Stimulated activated CD4-positive, alpha-beta T cell treated with anti-CD3 and anti-CD28 coated beads, Interleukin-12 subunit alpha, Interleukin-12 subunit beta, amount 100 ng/mL, for 24 hours (primary cell): ENCODE data around the gene GPR157.
"Not testable (repeated sequence)": the region's sequence is repeated elsewhere in the genome, so short reads cannot be mapped to it uniquely, and the experiment has no call there.

Source experiments
- DNase-seq, 2 experiments: peaks; one replicate each; pipeline ENCODE4 v3.0.0-alpha.2; 2020; ENCODE audit warnings: low read depth in 2 of 2

GPR157 gene

DNA sequence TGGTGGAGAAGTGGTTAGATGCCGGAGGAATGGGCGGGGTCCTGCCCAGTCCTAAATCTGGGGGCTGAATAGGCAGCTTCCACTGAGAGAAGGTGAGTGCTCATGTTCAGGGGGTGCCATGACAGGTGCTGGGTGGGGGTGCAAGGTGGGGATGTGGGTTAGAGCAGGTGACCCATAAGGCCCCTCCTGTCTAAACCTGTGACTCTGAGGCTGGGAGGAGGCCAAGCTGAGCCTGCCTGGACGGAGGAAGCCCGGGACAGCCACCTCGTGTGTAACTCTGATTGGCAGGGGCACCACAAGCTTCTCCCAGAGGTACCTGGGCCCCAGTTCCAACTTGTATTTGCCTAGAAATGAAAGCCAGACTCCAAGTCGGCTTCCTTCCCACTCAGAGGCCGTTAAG is 10.7 kb downstream of the GPR157 start:
- no peak for DNase-seq

DNA sequence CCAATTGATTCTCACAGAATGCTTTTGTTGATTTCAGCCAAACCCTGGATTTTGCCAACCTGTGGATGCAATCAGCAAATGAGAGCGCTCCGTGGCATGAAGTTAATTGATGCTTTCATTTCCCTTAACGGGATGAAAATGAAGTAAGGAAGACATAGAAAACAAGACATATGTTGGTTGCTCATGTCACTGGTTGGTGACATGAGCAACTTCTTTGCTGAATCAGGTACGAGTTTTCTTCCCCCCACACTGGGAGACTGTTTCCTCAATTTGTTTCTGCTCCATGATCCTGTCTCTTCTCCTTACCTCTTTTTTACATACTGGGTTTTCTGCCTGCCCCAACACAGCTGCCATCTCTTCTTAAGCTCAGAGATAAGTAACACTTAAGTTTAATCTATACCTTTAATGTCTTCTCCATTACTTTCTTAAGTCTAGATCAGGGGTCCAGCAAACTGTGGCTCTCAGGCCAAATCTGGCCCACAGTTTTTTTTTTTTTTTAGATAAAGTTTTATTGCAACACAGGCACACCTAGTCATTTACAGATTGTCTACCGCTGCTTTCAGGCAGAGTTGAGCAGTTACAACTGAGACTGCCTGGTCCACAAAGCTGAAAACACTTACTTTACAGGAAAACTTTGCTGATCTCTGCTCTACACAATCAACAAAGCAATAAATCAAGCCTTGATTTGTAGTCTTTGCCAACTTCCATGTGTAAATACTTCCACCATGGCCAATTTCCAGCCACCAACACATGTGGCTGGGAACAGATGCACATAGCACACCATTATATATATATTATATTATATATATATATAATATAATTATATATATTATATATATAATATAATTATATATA is 13.3 kb downstream of the GPR157 start:
- DNase-seq = no peak

DNA sequence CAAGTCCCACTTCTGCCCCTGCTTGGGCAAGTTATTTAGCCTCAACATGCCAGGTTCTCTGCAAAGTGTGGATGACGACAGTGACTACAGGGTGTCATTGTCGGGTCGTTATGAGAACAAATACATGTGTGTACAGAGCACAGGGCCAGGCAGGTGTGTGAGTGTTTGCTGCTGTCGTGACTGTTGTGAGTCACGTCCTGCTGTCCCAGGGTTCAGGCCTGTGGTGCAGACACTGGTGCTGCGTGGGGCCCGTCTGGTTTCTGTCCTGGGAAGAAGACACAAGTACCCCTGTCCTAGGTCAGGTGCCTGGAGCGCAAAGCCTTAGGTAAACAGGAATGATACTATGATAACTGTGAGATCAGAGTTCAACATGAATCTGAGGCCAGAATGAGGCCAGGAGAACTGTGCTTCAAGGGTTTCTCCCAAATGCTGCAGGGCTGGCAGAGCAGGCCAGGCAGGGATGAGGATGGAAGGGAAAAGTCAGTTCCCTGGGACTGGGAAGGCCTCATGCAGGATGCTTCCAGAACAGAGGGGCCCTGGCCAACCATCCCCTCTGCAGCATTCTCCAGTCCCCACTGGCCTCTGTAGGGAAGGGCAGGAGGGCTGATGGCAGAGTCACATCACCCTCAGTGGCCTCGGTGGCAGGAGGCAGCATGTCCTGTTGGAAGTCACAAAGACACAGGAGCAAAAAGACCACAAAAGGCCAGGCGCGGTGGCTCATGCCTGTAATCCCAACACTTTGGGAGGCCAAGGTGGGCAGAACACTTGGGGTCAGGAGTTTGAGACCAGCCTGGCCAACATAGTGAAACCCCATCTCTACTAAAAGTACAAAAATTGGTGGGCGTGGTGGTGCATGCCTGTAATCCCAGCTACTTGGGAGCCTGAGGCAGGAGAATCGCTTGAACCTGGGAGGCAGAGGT is 15.7 kb downstream of the GPR157 start:
- no peak for DNase-seq

DNA sequence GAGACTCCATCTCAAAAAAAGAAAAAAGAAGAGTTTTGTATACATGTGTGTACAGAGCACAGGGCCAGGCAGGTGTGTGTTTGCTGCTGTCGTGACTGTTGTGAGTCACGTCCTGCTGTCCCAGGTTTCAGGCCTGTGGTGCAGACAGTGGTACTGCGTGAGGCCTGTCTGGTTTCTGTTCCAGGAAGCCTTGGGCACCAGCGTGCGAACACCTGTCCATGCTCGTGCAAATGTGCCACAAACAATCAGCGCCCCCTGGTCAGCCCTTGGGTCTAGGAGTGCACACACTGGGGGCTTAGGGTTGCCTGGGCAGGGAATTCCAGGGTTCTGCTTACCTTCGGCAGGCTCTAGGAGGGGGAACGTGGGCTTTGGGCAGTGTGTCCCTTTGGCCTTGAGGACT is 16.9 kb downstream of the GPR157 start:
- DNase-seq = no peak

DNA sequence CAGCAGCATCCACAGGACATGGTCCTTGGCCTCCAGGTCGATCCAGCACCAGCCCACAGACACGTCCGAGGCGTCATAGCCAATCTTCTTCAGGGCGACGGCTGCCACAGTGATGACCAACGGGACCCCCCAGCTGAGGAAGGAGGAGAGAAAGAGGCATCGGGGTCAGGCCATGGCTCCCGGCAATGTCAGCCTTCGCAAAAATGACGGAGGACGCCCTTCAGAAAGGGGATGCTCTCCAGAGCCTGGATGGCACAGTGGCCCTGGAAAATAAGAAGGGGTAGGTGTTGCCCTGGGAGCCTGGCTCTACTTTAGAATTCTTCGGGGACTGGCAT is 17.6 kb downstream of the GPR157 start:
- no peak for DNase-seq

DNA sequence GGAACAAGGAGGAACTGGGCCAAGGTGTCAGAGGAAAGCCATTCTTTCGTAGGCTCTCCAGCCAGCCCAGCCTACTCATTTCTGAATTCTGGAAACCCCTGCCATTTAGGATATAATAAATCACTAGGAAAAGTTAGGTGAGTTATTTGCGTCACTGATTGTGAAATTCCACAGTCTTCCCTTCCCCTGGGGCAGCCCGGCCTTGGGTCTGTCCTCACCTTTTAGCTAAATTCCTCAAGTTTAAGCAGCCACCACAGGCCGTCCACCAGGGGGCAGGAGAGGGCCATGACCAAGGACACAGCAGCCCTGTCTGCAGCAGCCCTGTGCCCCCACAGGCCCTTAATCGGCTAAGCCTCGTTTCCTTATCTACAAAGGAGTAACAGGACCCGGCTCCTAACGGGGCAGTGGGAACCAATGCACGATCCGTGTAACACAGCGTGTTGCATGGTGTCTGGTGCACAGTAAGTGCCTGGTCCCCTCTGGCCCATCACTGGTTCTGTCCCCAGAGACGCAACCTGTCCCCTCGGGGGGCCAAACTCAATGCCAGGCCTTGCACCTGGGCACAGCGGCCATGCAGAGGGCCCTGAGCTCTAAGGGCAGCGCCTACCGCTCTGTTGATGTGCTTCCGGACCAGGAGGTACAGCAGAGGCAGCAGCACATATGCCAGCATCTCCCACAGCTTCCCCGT is 18.1 kb downstream of the GPR157 start:
- peak; percentile 69 to 87 for DNase-seq

DNA sequence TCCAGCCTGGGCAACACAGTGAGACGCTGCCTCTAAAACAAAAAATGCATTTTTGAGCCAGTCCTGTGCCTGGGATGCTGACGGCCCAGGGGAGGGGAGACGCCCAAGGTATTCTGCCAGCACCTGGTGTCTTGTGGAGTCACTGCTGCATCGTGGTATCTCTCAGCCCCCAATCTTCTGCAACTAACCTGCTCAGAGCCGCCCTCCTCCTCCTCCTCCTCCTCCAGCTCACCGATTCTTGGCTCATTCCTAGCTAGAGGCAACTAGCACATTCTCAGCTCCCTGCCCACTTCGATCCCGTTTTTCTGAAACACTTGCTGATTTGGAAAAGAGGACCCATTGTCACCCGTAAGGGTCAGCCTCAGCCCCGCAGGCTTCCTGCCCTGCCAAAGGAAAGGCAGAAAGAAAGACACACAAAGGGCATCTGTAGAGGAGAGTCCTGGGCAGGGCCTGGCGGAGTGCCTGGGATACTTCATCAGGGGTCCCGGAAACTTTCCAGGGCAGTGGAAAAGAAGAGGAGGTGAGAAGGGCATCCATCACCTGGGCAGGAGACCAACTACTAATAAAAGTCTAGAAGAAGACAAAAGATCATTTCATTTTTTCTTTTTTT is 20.7 kb downstream of the GPR157 start:
- no peak for DNase-seq

DNA sequence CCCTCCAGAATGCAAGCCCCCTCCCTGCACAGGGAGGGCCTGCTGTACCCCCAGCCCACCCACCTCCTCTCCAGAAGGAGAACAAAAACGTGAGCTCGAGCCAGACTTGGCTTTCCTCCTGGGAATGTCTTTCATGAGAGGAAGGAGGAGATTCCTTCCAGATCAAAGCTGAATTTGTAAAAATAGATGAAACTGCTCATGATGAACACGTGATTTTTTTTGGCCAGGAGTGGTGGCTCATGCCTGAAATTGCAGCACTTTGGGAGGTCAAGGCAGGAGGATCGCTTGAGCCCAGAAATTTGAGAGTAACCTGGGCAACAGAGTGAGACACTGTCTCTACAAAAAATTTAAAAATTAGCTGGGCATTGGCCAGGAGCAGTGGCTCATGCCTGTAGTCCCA is 21.8 kb downstream of the GPR157 start:
- no peak for DNase-seq

DNA sequence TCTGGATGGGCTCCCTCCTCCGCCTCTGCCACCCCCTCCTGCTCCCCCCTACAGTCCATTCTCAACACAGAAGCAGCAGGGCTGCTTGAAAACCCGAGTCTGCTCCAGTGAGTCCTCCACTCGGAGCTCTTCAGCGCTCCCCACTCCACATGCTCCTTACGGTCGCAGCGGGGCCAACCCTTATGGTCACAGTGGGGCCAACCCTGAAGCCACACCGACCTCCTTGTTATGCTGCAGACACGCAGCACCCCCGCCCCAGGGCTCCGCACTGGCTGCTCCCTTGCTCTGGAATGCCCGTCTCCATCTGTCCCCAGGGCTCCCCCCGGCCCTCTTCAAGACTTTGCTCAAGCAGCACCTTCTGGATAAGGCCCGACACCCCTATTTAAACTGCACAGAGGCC is 22.6 kb downstream of the GPR157 start:
- no peak for DNase-seq

DNA sequence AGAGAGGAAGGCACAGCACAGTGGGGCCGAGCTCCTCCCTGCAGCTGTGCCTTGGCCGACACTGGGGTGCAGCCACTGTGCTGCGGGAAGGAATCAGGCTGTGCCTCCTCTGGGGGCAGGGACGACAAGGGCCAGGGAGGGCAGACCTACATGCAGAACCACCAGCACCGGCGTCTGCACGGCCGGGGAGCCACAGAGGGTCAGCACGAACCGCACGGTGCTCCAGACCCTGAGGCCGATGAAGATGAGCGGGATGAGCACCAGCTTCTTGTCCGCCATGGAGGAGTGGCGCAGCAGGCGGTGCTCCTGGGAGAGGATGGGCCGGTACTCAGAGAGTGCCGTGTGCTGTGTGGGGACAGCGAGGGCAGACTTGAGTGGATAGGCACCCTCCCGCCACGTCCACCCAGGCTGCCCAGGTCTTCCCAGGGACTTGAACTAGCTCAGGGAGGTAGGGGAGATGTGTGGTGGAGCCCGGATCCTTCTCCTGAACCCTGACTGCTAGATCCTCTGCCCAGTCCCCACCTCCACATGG is 23.5 kb downstream of the GPR157 start:
- DNase-seq = no peak

DNA sequence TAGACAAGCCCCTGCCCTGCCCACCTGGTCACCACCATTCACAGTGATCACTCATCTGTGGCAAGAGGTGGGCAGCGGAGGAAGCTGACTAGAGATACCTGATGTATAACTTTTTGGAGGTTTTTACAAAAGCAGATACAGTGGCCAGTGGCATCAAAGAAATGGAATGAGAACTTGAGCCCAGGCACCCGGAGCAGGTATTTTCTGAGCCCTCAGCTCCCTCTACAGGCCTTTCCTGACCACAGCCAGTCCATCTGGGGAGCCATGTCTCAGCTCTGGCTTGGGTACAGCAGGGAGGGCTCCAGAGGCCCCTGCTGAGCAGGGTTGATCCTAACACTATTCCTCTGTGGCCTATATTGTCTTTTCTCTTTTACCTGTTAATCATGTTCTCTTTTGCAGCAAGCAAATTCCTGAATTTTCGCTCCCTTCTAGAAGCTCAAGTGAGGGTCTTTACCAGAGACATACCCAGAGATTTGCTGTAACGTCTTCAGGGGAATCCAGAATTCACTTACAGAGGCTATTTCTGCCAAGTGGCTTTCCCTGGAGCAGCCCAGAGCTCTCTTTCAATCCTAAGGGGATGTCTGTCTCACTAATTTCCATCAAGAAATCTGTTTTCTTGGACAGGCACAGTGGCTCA is 27.3 kb downstream of the GPR157 start:
- DNase-seq = no peak

DNA sequence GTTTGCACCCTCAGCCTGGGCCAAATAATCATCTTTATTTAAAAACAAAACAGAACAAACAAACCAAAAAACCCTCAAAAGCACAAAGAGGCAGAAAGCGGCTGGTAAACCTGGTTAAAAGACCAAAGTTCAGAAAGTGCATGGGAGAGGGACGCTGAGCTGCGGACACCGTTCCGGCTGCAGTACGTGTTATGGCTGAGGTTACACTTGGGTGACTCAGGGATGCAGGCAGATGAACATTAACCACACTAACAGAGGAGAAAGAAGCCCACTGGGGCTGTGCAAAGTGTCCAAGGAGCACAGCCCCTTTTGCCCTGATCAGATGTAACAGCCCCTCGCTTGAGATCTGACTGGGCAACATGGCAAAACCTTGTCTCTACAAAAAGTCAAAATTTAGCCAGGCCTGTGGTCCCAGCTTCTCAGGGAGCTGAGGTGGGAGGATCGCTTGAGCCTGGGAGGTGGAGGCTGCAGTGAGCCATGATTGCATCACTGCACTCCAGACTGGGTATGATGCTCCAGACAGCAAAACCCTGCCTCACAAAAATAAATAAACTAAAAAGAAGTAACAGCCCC is 28.3 kb downstream of the GPR157 start:
- DNase-seq = no peak

DNA sequence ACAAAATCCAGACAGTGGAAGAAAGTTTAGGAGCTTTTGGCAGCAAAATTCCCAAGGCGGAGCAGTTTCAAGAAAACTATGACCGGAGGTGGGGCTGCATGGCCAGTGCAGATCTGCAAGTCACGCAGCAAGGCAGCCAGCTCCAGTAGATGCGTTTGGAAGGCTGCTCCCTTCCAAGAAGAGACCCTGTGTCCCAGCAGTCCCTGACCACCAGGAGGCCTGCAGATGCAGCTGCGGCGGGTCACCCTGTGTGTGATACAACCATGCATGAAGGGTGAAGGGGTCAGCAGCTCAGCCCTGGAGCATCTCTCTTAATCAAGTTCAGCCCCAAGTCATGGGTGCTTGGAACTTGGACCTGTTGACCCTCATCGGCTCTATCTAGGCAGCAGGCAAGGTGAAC is 29.3 kb downstream of the GPR157 start:
- DNase-seq = no peak

DNA sequence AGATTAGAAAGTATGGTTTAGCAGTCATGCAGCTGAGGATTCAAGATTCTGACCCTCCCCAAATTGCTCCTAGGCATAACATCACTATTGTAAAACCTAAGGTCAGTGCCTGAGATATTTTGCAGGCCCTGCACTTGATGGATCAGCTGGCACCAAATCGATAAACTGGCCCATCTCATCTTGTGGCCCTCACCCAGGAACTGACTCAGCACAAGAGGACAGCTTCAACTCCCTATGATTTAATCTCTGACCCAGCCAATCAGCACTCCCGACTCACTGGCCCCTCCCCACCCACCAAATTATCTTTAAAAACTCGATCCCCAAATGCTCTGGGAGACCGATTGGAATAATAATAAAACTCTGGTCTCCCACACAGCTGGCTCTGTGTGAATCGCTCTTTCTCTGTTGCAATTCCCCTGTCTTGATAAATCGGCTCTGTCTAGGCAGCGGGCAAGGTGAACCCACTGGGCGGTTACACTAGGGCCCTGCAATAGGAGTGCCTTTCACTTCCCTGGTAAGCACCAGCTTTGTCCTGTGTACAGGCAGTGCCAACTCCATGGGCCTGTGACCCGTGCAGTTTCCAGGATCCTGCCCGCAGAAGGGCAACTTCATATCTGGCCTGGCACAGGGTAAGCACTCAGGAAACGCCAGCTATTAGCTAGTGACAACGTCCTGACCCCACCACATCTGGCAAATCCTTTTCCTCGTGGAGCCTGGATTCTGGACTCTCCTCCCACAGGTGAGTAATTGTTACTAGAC is 30.8 kb downstream of the GPR157 start:
- DNase-seq = no peak

DNA sequence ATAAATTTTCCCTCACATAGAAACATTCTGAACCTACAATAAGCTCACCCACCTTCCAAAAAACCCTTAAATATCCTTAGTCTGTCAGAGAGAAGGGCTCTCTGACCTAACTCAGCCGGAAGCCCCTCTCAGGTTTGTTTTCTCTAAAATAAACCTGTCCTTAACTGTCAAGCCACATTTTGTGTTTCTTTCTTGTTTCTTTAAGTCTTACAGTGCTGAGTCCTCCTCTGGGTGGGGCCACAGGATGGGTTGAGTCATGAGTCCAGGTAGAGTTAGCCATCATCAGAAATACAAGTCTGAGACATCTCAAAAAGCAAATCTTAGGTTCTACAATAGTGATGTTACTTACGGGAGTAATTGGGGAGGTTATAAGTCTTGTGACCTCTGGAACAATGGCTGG is 33.1 kb downstream of the GPR157 start:
- no peak for DNase-seq

DNA sequence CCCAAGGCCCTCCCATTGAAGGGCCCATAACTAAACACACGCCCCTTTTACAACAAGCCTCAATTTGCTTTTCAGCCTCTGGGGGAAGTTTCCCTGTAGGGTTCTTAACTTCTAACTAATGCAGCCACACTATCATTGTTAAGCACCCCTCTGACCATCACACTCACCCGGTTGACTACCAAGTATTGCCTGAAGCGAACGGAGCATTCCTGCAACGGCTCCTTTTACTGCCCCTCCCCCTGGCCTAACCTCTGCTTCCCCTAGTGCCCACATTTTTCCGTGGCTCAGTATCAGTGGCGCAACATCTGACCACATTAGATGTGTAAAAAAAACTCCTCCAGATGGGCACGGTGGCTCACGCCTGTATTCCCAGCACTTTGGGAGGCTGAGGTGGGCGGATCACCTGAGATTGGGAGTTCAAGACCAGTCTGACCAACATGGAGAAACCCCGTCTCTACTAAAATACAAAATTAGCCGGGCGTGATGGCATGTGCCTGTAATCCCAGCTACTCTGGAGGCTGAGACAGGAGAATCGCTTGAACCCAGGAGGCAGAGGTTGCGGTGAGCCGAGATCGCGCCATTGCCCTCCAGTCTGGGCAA is 34.8 kb downstream of the GPR157 start:
- not testable (repeated sequence) for DNase-seq

DNA sequence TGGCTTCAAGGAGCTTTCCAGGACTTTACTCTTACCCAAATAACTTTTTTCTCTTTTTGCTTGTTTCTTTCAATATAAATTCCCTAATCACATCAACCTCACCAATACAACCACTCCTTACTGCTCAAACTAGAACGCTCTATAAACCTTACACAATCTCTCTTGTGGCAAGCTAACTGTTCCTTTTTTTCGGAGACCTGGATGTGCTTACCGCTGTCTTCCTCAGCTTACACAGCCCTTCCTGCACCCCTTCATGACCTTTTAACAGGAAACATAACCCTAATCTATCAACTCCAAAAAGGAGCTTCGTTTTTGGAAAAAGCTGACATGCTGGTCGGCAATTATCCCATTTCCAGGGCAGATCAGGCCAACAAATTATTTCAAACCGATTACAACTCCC is 35.3 kb downstream of the GPR157 start:
- DNase-seq = no peak

DNA sequence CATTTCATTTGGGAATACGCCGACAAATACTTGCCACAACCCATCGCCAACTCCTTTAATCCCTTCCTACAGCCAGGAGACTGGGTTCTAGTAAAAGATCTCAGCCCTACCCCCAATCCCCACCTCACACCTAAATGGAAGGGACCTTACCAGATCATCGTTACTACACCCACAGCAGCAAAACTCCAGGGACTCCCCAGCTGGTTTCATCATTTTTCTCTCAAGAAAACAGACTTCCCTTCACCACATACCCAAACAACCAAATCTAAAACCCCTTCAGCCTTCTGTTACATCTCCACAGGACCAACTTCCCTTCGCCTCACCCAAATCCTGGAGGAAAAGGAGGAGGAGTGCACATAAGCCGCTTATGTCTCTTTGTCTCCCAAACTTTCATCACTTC is 35.8 kb downstream of the GPR157 start:
- no peak for DNase-seq

DNA sequence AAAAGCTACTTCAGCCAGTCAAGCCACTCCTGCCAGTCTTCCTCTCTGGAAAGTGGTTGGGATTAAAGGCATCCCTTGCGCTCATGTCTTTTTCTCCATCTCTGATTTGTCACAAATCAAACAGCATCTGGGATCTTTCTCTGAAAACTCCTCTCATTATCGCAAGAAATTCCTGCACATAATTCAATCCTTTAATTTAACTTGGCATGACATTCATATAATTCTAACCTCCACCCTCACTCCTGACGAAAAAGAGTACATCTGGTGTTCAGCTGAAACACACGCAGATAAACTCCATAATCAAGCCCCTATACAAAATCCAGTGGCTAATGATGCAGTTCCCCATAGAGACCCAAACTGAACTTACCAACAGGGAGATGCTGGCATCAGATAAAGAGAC is 40.1 kb downstream of the GPR157 start:
- no peak for DNase-seq
